Nephron (organoid): ENCODE measurements around the gene ALPI.

Experiments
- H3K27ac Mint-ChIP-seq, 3 experiments: 2 replicates each; pipeline ENCODE4 v1.8.0; 2020; ENCODE audit warnings: mixed read lengths in 3 of 3, mild to moderate bottlenecking in 2 of 3, moderate library complexity in 1 of 3
- H3K27me3 Mint-ChIP-seq: 2 replicates; pipeline ENCODE4 v1.8.0; 2021; ENCODE audit warnings: low read depth, mild to moderate bottlenecking, moderate library complexity, mixed read lengths
- H3K36me3 Mint-ChIP-seq: 2 replicates; pipeline ENCODE4 v1.8.0; 2020; ENCODE audit warnings: low read depth, mixed read lengths
- H3K4me1 Mint-ChIP-seq: 2 replicates; pipeline ENCODE4 v1.8.0; 2020; ENCODE audit warnings: mixed read lengths
- H3K4me3 Mint-ChIP-seq, 3 experiments: 2 replicates each; pipeline ENCODE4 v1.8.0; 2020; ENCODE audit warnings: mild to moderate bottlenecking in 3 of 3, mixed read lengths in 3 of 3, moderate library complexity in 2 of 3
- H3K9me3 Mint-ChIP-seq: 2 replicates; pipeline ENCODE4 v1.8.0; 2020; ENCODE audit warnings: mixed read lengths
- CTCF ChIP-seq, 3 experiments: fragments of 200-600 bp; sonication (generic); IDR thresholded peaks; one replicate each; pipeline ENCODE4 v1.5.0; 2021; ENCODE audit warnings: antibody characterized with exemption in 3 of 3; ENCODE audit not compliant: unreplicated experiment in 3 of 3

The ALPI gene

GRCh38 chr2:232454630-232455029 is 1.3 kb upstream of the ALPI start:
- Mint-ChIP-seq H3K9me3 (no peaks in the 10 kb centered on the region), H3K4me1 (no peaks in the 10 kb centered on the region), H3K27ac (no peak overlapping the region), H3K4me3 (no peak overlapping the region), H3K36me3 (no peaks in the 10 kb centered on the region), H3K27me3 (peaks cover 30% of the 10 kb centered on the region)
- TF ChIP-seq CTCF (IDR thresholded peaks at IDR 0.05; ENCODE audit: unreplicated experiment in 3 of 3): no peak

GRCh38 chr2:232456296-232457120 is 555 bp downstream of the ALPI start:
- Mint-ChIP-seq H3K36me3 (no peaks in the 10 kb centered on the region), H3K4me1 (no peaks in the 10 kb centered on the region), H3K9me3 (no peaks in the 10 kb centered on the region), H3K27me3 (peaks cover 33% of the 10 kb centered on the region), H3K4me3 (no peak overlapping the region), H3K27ac (no peak overlapping the region)
- no peak for TF ChIP-seq CTCF (IDR thresholded peaks at IDR 0.05; ENCODE audit: unreplicated experiment in 3 of 3)

GRCh38 chr2:232457121-232458011 is 1.4 kb downstream of the ALPI start:
- no peak for TF ChIP-seq CTCF (IDR thresholded peaks at IDR 0.05; ENCODE audit: unreplicated experiment in 3 of 3)
- H3K9me3 Mint-ChIP-seq: no peaks in the 10 kb centered on the region
- H3K4me3 Mint-ChIP-seq: no peak overlapping the region
- H3K4me1 Mint-ChIP-seq: peaks cover under 1% of the 10 kb centered on the region
- no peaks in the 10 kb centered on the region for H3K36me3 Mint-ChIP-seq
- H3K27me3 Mint-ChIP-seq: peaks cover 33% of the 10 kb centered on the region
- no peak overlapping the region for H3K27ac Mint-ChIP-seq

- no peak overlapping the region for H3K4me3 Mint-ChIP-seq
- H3K4me1 Mint-ChIP-seq: peaks cover 7% of the 10 kb centered on the region
- H3K9me3 Mint-ChIP-seq: no peaks in the 10 kb centered on the region
- H3K27ac Mint-ChIP-seq: no peak overlapping the region
- no peak for TF ChIP-seq CTCF (IDR thresholded peaks at IDR 0.05; ENCODE audit: unreplicated experiment in 3 of 3)
- peaks cover 30% of the 10 kb centered on the region for H3K27me3 Mint-ChIP-seq
- H3K36me3 Mint-ChIP-seq: no peaks in the 10 kb centered on the region
Measured at GRCh38 chr2:232458051-232458660, 2.2 kb downstream of the ALPI start.

- Mint-ChIP-seq H3K4me3 (no peak overlapping the region), H3K27me3 (peaks cover 27% of the 10 kb centered on the region), H3K9me3 (no peaks in the 10 kb centered on the region), H3K36me3 (no peaks in the 10 kb centered on the region), H3K27ac (no peak overlapping the region), H3K4me1 (peaks cover 7% of the 10 kb centered on the region)
- TF ChIP-seq CTCF (IDR thresholded peaks at IDR 0.05; ENCODE audit: unreplicated experiment in 3 of 3): no peak
Measured at GRCh38 chr2:232458661-232459418, 2.9 kb downstream of the ALPI start.
